DLD1 (cell line): ENCODE results near the gene HMGCS2.
"Not testable (repeated sequence)": the region's sequence is repeated elsewhere in the genome, so short reads cannot be mapped to it uniquely, and the experiment has no call there.

ENCODE experiments used
- in situ Hi-C: cut with HindIII; loops from 2 replicates; pipeline ENCODE4 v1.10.0; 2017; ENCODE audit warnings: low sequenced_read_pairs

The HMGCS2 gene

GRCh38 chr1:119790451-119791198, 21.9 kb upstream of the HMGCS2 start:
- in situ Hi-C loops, result no loop called here

DNA sequence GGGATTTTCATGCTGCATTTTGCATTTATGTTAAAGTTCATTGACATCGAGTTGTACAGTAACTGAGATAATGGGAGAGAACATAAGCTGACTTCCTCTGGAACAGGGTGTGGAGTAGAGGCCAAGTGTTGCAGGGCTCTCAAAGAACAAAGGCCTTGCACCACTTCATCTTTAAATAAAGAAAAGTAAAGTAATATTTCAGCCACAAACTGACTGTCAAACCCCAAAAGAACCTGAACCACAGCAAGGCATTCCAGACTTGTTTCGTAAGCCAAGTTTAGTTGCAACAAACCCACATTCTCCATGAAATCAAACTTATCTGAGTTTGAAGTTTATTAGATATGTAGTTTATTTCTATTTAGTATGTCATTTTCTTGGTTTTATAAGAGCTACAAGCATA, 19.1 kb upstream of the HMGCS2 start:
- in situ Hi-C loops, result no loop called here

DNA sequence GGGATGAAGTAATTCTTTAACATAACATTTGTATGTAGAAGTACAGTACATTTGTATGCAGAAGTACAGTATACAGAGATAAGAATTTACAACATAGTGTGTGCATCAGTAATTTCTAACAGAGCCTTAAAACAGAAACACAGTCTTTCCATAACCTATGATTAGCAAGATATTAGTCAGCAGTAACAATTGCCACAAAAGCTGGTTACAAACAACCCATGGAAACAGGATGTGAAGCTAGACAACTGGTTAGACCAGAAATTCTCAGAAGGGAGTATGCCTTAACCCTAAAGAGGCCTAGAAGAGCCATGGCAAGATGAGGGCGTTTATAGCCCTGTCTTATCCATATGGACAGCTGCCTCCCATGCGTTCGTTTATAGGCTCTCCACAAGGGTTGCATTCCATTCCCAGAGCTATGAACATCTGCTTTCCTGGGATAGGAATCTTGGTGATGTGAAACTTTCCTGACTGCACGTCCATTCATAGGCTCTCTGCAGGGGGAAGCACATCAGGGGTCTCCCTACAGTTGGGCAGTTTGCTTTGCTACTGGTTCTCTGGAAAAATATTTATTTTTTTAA, 17.9 kb upstream of the HMGCS2 start:
- in situ Hi-C loops, result not testable (repeated sequence)

GRCh38 chr1:119786046-119786445, 17.3 kb upstream of the HMGCS2 start:
- in situ Hi-C loops, result not testable (repeated sequence)

DNA sequence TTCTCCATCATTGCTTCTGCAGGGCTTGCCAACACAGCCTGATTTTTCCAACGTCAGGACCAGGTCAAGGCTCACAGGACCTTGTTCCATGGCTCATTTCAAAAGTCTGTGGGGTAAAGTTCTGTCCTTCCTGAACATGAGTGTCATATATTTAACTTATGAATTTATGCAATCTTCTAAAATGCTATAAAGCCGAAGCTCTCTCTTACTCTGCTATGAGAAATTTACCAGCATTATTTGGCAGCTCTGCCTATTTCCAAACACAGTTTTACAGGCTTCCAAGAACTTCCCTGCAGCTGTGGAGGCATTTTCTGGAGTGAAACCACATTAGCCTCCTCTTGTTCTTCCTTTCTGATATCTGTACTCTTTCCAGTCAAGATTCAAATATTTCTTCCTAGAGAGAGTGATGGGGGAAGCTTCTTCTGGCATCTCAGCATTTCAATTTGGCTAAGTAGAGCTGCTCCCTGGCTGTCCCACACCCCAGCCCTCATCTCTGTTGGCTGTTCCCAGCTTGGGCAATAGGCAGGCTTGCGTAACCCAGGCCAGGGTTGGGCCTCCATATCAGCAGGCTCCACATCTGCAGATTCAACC, 15.6 kb upstream of the HMGCS2 start:
- in situ Hi-C loops, result no loop called here

DNA sequence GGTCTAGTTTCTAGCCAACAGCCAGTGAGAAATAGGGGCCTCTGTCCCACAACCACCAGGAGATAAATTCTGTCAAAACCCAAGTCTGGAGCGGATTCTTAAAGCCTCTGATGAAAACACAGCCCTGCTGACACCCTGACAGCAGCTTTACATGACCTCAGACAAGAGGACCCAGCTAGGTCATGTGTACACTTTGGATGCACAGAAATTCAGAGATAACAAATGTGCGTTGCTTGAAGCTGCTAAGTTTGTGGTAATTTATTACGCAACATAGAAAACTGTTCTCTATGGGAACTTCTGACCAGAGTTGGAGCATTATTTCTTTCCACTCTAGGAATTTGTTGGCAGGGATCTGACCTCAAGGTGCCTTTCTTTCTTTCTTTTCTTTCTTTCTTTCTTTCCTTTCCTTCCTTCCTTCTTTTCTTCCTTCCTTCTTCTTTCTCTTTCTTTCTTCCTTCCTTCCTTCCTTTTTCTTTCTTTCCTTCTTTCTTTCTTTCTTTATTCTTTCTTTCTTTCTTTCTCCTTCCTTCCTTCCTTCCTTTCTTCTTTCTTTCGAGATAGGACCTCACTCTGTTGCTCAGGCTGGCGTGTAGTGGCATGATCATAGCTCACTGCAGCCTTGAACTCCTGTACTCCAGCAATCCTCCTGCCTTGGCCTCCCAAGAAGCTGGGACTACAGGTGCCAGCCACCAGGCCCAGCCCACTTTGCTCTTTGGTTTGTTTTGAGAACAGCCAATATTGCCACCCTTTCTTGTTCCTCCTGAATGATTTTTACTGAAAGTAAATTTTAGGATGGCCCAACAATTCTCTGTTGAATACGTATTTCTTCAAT, 14.9 kb upstream of the HMGCS2 start:
- in situ Hi-C loops, result no loop called here

GRCh38 chr1:119782631-119783325, 14.1 kb upstream of the HMGCS2 start:
- in situ Hi-C loops, result no loop called here

- in situ Hi-C loops, result no loop called here
These were observed 12.9 kb upstream of the HMGCS2 start for GRCh38 chr1:119781434-119782210.

GRCh38 chr1:119779869-119780356, 11.2 kb upstream of the HMGCS2 start:
- in situ Hi-C loops, result no loop called here

GRCh38 chr1:119778886-119779560, 10.3 kb upstream of the HMGCS2 start:
- in situ Hi-C loops, result no loop called here

DNA sequence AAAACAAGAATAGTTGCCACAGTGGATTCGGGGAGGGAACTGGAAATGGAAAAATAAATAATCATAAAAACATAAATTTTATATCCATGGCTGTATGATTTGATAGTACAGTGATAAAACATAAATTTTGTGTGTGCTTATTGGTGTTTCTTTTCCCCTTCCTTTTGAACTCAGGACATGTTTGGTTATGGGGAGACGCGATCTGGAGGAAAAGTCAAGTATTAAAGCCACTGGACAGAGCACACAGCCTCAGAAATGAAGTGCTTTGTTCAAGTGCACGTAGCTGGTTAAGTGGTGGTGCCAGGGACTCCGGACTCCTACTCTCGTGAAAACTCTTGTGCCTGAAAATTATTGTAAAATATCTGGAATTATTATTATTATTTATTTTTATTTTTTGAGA, 9.7 kb upstream of the HMGCS2 start:
- in situ Hi-C loops, result no loop called here

DNA sequence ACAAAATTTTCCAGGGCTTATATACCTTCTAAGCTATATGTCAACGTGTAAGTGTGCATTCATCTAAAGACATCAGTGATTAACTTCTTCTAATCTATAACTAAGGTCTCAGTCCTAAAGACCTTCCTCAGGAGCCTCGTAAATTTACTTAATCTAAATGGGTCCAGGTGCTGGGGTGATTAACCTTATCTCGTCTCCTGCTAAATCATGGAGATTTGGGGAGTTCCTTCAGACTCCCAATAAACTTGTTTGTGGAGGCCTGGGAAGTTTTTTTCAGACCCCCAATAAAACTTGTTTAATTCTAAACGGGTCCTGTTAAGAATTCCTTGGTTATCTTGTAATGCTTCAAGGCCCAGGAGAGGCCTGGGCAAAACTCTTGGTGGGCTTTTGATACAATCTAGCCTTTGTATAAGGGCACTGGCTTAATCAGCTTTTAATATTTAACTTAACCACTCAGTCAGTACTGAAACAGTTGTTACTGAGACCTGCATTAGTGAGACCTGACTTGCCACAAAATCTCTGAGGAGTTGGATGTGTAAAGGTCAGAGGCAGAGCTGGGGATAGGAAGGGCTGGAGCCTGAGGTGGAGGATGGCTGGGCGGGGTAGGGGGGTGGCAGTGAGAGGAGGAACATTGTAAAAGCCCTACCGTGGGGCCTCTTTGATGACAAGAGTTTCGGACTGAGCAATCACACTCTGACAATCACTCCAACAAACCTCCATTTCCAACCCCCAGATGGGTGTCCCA, 6.2 kb upstream of the HMGCS2 start:
- in situ Hi-C loops, result no loop called here

- in situ Hi-C loops, result no loop called here
These were observed 5.1 kb upstream of the HMGCS2 start for GRCh38 chr1:119773711-119774241.

DNA sequence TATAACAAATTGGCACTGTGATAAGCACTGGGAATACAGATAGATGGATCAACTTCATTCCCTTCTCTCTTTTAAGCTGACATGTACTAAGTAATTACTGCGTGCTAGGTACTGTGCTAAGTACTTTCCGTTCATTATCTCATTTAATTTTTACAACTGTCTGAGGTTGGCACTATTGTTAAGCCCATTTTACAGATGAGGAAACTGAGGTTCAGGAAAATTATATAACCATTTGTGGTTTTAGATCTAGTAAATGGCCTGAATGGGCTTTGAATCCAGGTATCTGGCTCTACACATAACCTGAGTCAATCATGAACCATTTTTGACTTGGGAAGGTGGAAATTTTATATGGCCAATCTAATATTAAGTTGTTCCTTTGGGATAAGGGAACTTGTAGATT, 3.6 kb upstream of the HMGCS2 start:
- in situ Hi-C loops, result no loop called here

DNA sequence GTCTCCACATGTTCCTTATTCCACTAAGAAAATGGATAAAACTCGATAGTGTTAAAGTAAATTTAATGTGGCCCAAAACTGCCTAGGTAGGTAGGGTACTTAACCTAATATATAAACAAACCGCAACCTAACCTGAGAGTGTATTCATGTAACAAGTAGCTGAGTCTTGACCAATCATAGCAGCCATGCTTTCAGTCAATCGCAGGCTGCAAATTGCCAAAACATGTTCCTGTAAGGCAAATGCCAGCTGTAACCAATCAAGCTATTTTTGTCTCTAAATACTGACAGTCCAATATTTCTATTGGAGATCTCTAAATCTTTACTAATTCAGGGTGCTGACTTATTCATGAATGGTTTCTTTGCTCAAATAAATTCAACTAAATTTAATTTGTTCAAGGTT, 3.1 kb upstream of the HMGCS2 start:
- in situ Hi-C loops, result no loop called here

GRCh38 chr1:119771016-119771415, 2.3 kb upstream of the HMGCS2 start:
- in situ Hi-C loops, result no loop called here

GRCh38 chr1:119767486-119767885, 1.2 kb downstream of the HMGCS2 start:
- in situ Hi-C loops, result no loop called here

- in situ Hi-C loops, result no loop called here
These were observed 2.3 kb downstream of the HMGCS2 start for GRCh38 chr1:119766374-119766794.
